Activated naive CD8-positive, alpha-beta T cell (primary cell): Measurements from ENCODE around the gene PGLYRP4.
A peak's percentile ranks its signal among the peaks of the same experiment; 100 is the strongest.

Source experiments
- H3K27ac Mint-ChIP-seq: one replicate; pipeline ENCODE4 v1.8.0; 2021; ENCODE audit warnings: mixed read lengths
- H3K27me3 Mint-ChIP-seq: one replicate; pipeline ENCODE4 v1.8.0; 2021; ENCODE audit warnings: mixed read lengths
- H3K36me3 Mint-ChIP-seq: one replicate; pipeline ENCODE4 v1.8.0; 2021; ENCODE audit warnings: mixed read lengths
- H3K4me1 Mint-ChIP-seq: one replicate; pipeline ENCODE4 v1.8.0; 2021; ENCODE audit warnings: low read depth, mixed read lengths
- H3K4me3 Mint-ChIP-seq: one replicate; pipeline ENCODE4 v1.8.0; 2021; ENCODE audit warnings: mild to moderate bottlenecking, mixed read lengths
- H3K9me3 Mint-ChIP-seq: one replicate; pipeline ENCODE4 v1.8.0; 2021; ENCODE audit warnings: low read depth, mixed read lengths

Gene PGLYRP4

DNA sequence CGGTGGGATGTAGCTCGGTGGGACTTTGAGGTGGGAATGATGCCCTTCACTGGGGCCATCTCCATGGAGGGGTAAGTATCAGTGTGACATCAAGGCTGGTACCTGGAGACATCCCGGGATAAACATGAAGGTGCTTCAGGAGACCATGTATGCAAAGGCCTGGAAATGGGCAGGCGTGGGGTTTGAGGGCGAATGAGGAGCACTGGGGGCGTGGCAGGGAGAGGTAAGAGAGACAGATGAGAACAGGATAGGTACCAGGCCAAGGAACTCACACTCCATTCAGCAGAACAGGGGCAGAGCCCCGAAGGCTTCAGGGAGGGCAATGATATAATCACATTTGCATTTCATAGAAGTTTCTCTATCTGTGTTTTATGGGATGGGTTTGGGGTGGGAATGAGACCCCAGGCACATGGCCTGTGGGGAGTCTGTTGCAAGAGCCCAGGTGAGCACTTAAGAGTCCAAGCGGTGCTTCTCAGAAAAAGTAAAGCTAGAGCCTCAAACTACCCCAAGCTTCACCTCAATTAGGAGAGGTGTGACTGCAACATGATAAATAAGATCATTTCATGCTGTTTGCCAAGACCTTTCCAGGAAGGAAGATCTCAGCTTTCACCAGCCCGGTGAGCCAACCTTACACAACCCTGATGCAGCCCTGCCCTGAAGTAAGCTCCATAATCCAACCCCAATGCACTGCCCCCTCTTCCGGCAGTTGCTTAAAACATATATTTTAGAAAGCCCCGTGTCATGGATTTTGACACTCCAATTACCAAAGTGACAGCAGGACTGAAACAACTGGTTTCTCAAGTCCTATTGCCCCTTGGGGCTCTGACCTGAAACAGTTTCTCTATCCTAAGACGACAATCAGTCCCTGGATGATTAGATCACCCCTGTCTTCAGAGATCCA is 16.4 kb upstream of the PGLYRP4 start:
- no peaks in the 10 kb centered on the region for H3K4me1 Mint-ChIP-seq
- H3K36me3 Mint-ChIP-seq, result no peaks in the 10 kb centered on the region
- no peaks in the 10 kb centered on the region for H3K9me3 Mint-ChIP-seq
- no peak overlapping the region for H3K4me3 Mint-ChIP-seq
- no peaks in the 10 kb centered on the region for H3K27me3 Mint-ChIP-seq
- no peak overlapping the region for H3K27ac Mint-ChIP-seq

GRCh38 chr1:153364156-153364555 is 15.5 kb upstream of the PGLYRP4 start:
- H3K27me3 Mint-ChIP-seq, result no peaks in the 10 kb centered on the region
- no peaks in the 10 kb centered on the region for H3K36me3 Mint-ChIP-seq
- H3K9me3 Mint-ChIP-seq, result no peaks in the 10 kb centered on the region
- no peaks in the 10 kb centered on the region for H3K4me1 Mint-ChIP-seq
- H3K27ac Mint-ChIP-seq, result no peak overlapping the region
- H3K4me3 Mint-ChIP-seq, result no peak overlapping the region

- Mint-ChIP-seq H3K27me3 (no peaks in the 10 kb centered on the region), H3K4me3 (no peak overlapping the region), H3K27ac (no peak overlapping the region), H3K9me3 (no peaks in the 10 kb centered on the region), H3K36me3 (no peaks in the 10 kb centered on the region), H3K4me1 (peaks cover under 1% of the 10 kb centered on the region)
These were observed 15.0 kb upstream of the PGLYRP4 start for GRCh38 chr1:153363641-153364040.

GRCh38 chr1:153362187-153362775 is 13.6 kb upstream of the PGLYRP4 start:
- Mint-ChIP-seq H3K36me3 (no peaks in the 10 kb centered on the region), H3K27me3 (no peaks in the 10 kb centered on the region), H3K4me3 (no peak overlapping the region), H3K9me3 (no peaks in the 10 kb centered on the region), H3K4me1 (peaks cover 10% of the 10 kb centered on the region), H3K27ac (no peak overlapping the region)

- Mint-ChIP-seq H3K27me3 (no peaks in the 10 kb centered on the region), H3K4me3 (no peak overlapping the region), H3K4me1 (peaks cover 15% of the 10 kb centered on the region), H3K9me3 (no peaks in the 10 kb centered on the region), H3K36me3 (no peaks in the 10 kb centered on the region), H3K27ac (no peak overlapping the region)
These were observed 13.0 kb upstream of the PGLYRP4 start for GRCh38 chr1:153361480-153362109.

- H3K27ac Mint-ChIP-seq, result no peak overlapping the region
- H3K36me3 Mint-ChIP-seq, result no peaks in the 10 kb centered on the region
- H3K4me1 Mint-ChIP-seq, result peaks cover 20% of the 10 kb centered on the region
- H3K9me3 Mint-ChIP-seq, result no peaks in the 10 kb centered on the region
- H3K4me3 Mint-ChIP-seq, result no peak overlapping the region
- H3K27me3 Mint-ChIP-seq, result no peaks in the 10 kb centered on the region
These were observed 12.2 kb upstream of the PGLYRP4 start for GRCh38 chr1:153360592-153361479.

DNA sequence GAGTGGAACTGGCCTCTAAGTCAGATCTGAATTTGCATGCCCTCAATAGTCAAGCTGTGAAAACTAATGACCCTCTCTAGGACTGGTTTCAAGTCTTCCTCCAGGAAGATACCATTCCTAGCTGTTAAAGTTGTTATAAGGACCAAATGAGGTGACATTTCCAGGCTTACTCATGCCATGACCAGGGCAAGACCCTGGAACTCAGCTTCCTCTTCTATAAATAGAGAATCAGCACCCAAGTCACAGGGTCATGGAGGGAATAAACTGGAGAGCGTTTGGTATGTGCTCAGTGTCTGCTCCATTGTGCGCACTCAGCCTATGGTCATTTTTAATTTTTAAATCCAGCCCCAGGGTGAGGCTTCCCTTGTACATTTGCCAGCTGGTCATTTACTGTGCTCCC is 11.5 kb upstream of the PGLYRP4 start:
- H3K4me1 Mint-ChIP-seq, result peaks cover 20% of the 10 kb centered on the region

GRCh38 chr1:153359241-153359640 is 10.6 kb upstream of the PGLYRP4 start:
- no peaks in the 10 kb centered on the region for H3K27me3 Mint-ChIP-seq
- no peaks in the 10 kb centered on the region for H3K9me3 Mint-ChIP-seq
- no peaks in the 10 kb centered on the region for H3K36me3 Mint-ChIP-seq
- no peak overlapping the region for H3K27ac Mint-ChIP-seq
- H3K4me1 Mint-ChIP-seq, result peaks cover 20% of the 10 kb centered on the region
- H3K4me3 Mint-ChIP-seq, result no peak overlapping the region

More for the DNA sequence above, 11.5 kb upstream of the PGLYRP4 start:
- H3K27ac Mint-ChIP-seq, result no peak overlapping the region
- no peaks in the 10 kb centered on the region for H3K36me3 Mint-ChIP-seq
- no peaks in the 10 kb centered on the region for H3K9me3 Mint-ChIP-seq
- no peak overlapping the region for H3K4me3 Mint-ChIP-seq
- no peaks in the 10 kb centered on the region for H3K27me3 Mint-ChIP-seq

DNA sequence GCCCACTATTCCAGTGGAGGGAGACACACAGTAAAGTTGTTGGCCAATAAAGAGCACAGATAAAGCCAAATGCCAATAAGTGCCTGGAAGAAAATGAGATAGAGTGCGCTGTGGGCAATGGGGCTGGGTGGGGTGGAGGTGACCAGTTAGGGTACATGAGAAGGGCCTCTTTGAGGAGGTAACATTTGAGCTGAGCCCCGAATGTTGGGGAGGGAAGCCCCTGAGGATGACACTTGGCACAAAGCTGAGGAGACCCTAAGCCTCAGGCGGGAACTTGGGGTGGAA is 10.0 kb upstream of the PGLYRP4 start:
- no peaks in the 10 kb centered on the region for H3K36me3 Mint-ChIP-seq
- no peak overlapping the region for H3K27ac Mint-ChIP-seq
- H3K4me1 Mint-ChIP-seq, result peaks cover 20% of the 10 kb centered on the region
- no peaks in the 10 kb centered on the region for H3K27me3 Mint-ChIP-seq
- H3K9me3 Mint-ChIP-seq, result no peaks in the 10 kb centered on the region
- H3K4me3 Mint-ChIP-seq, result no peak overlapping the region

DNA sequence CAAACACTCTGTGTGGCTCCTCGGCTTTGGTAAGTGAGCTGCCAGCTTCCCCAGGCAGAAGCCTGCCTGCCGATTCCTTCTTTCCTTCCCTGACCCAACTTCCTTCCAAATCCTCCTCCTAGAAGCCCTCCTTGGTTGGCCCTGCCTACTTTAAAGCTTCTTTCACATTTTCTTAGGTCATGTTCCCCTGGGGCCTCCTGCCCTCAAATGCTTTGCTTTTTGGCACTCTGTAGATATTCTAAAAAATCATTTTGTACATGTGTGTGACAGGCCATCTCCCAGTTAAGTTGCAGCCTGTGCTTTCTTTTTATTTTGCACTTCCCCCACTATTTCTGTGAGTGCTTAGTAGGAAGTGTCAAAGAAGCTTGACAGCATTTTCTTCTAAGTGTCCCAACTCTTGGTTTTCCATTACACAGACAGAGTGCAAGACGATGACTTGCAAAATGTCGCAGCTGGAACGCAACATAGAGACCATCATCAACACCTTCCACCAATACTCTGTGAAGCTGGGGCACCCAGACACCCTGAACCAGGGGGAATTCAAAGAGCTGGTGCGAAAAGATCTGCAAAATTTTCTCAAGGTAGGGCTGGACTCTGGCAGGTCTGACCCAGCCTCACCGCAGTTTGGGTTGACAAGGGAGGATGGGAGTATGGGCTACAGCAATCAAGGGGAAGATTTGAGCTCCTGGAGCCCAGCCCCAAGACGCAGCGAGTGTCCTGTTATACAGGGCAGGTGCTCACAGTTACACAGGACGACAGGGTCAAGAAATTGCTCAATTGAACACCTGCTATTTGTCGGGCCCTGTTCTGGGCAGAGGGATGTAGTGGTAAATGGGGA is 9.4 kb upstream of the PGLYRP4 start, which contains the start of gene S100A9:
TSS of gene S100A9 (plus strand) at position 2 of the 838 bp plus-strand sequence. CDS start at position 432, 430 bp downstream.
- no peaks in the 10 kb centered on the region for H3K9me3 Mint-ChIP-seq
- peak within 1 kb of the TSS; percentile 40 for H3K4me3 Mint-ChIP-seq
- no peaks in the 10 kb centered on the region for H3K27me3 Mint-ChIP-seq
- H3K36me3 Mint-ChIP-seq, result no peaks in the 10 kb centered on the region
- peaks cover 20% of the 10 kb centered on the region for H3K4me1 Mint-ChIP-seq
- no peak within 1 kb of the TSS for H3K27ac Mint-ChIP-seq

- Mint-ChIP-seq H3K27ac (no peak overlapping the region), H3K4me1 (peaks cover 23% of the 10 kb centered on the region), H3K27me3 (no peaks in the 10 kb centered on the region)
These were observed 8.6 kb upstream of the PGLYRP4 start for GRCh38 chr1:153357076-153357852.

GRCh38 chr1:153356392-153357075 is 7.9 kb upstream of the PGLYRP4 start:
- H3K27ac Mint-ChIP-seq, result no peak overlapping the region
- no peaks in the 10 kb centered on the region for H3K9me3 Mint-ChIP-seq
- no peaks in the 10 kb centered on the region for H3K27me3 Mint-ChIP-seq
- H3K4me3 Mint-ChIP-seq, result no peak overlapping the region
- no peaks in the 10 kb centered on the region for H3K36me3 Mint-ChIP-seq
- peaks cover 23% of the 10 kb centered on the region for H3K4me1 Mint-ChIP-seq

More at GRCh38 chr1:153357076-153357852, 8.6 kb upstream of the PGLYRP4 start:
- Mint-ChIP-seq H3K36me3 (no peaks in the 10 kb centered on the region), H3K4me3 (no peak overlapping the region), H3K9me3 (no peaks in the 10 kb centered on the region)
